Natural killer cell (primary cell): ENCODE measurements around the gene ZNF655. TPM values are rescaled to one million over a fixed set of nuclear protein-coding genes. Genes with fewer than 3 reads are reported as not detected.
A peak's percentile ranks its signal among the peaks of the same experiment; 100 is the strongest.

Experiments used
- ATAC-seq, 3 donors: fragments of 150-1000 bp in 2 of 3; fragments of 200-7000 bp in 1 of 3; cut with Tn5 transposase; 1 replicate in 1 of 3; 2 replicates in 2 of 3; pipeline ENCODE4 v1.10.0; 2021; ENCODE audit warnings: mild to moderate bottlenecking in 2 of 3, moderate library complexity in 2 of 3
- DNase-seq, 2 donors: peaks; one replicate each; pipeline versions ENCODE4 v3.0.0 to v3.0.0-alpha.2; 2013 to 2021; ENCODE audit warnings: mixed read lengths in 1 of 2
- H3K27ac ChIP-seq: one replicate; pipeline ENCODE4 v1.5.1; 2013; ENCODE audit warnings: mild to moderate bottlenecking, low read length
- H3K27me3 ChIP-seq: one replicate; pipeline ENCODE4 v1.6.1; 2013; ENCODE audit warnings: low read length; ENCODE audit not compliant: control insufficient read depth, insufficient read depth
- H3K36me3 ChIP-seq: one replicate; pipeline ENCODE4 v1.6.1; 2013; ENCODE audit warnings: low read length; ENCODE audit not compliant: control insufficient read depth, insufficient read depth
- H3K4me1 ChIP-seq: one replicate; pipeline ENCODE4 v1.6.1; 2013; ENCODE audit warnings: low read length; ENCODE audit not compliant: control insufficient read depth, insufficient read depth
- H3K4me3 ChIP-seq: one replicate; pipeline ENCODE4 v1.5.1; 2013; ENCODE audit warnings: low read length
- H3K9me3 ChIP-seq: one replicate; pipeline ENCODE4 v1.6.1; 2013; ENCODE audit warnings: low read length; ENCODE audit not compliant: control insufficient read depth, insufficient read depth
- H3K27ac Mint-ChIP-seq, 2 donors: one replicate each; pipeline ENCODE4 v1.8.0; 2022; ENCODE audit warnings: mild to moderate bottlenecking in 2 of 2, mixed read lengths in 2 of 2, moderate library complexity in 1 of 2
- H3K27me3 Mint-ChIP-seq, 2 donors: one replicate each; pipeline ENCODE4 v1.8.0; 2022; ENCODE audit warnings: low read depth in 2 of 2, mixed read lengths in 2 of 2
- H3K36me3 Mint-ChIP-seq: one replicate; pipeline ENCODE4 v1.8.0; 2022; ENCODE audit warnings: mixed read lengths
- H3K4me1 Mint-ChIP-seq, 2 donors: one replicate each; pipeline ENCODE4 v1.8.0; 2022; ENCODE audit warnings: mixed read lengths in 2 of 2
- H3K4me3 Mint-ChIP-seq: one replicate; pipeline ENCODE4 v1.8.0; 2022; ENCODE audit warnings: mild to moderate bottlenecking, moderate library complexity, mixed read lengths
- H3K9me3 Mint-ChIP-seq, 2 donors: one replicate each; pipeline ENCODE4 v1.8.0; 2022; ENCODE audit warnings: mixed read lengths in 2 of 2
- CTCF ChIP-seq: fragments of 200-600 bp; IDR thresholded peaks from one replicate; pipeline ENCODE4 v1.8.0; 2022; ENCODE audit warnings: antibody characterized with exemption
- WGBS: methylation state at CpG from one replicate; pipeline ENCODE4 v1.1.7; 2013; ENCODE audit warnings: missing lambda C conversion rate; ENCODE audit not compliant: insufficient coverage; 5-methylcytosine and 5-hydroxymethylcytosine counted together
- intact Hi-C: fragments of 100-400 bp; cut with micrococcal nuclease; formaldehyde crosslinking; loops from one replicate; pipeline ENCODE4 v1.14.2; 2022
- total RNA-seq, 4 donors: library from RNA; stranded (reverse); fragments of 120-200 nt in 1 of 4; gene quantifications; one replicate each; pipeline versions ENCODE4 v1.2.3 to v1.2.4, GENCODE V29; 2013 to 2022

ZNF655 gene
- total RNA-seq, 3 donors from 2014 or later (not counting 1 experiment from before 2014, with no cell fraction given) = 171 to 214 (median 196) TPM

- DNase-seq (no peak), ATAC-seq (no peak)
- Histone ChIP-seq H3K4me1 (peaks cover 32% of the 10 kb centered on the region), H3K9me3 (no peaks in the 10 kb centered on the region), H3K36me3 (peaks cover 29% of the 10 kb centered on the region), H3K27ac (peak overlapping the region; percentile 95), H3K4me3 (no peak overlapping the region), H3K27me3 (no peaks in the 10 kb centered on the region)
- no peaks in the 10 kb centered on the region for H3K9me3 Mint-ChIP-seq
- intact Hi-C loops = no loop called here
- 72% methylated on average over 4 of the region's 4 CpGs for WGBS
- peak overlapping the region; percentile 98 to 99 for H3K27ac Mint-ChIP-seq
- H3K4me1 Mint-ChIP-seq = peaks cover 43 to 54% of the 10 kb centered on the region in 2 donors
- no peak for TF ChIP-seq CTCF
- peak overlapping the region; percentile 94 for H3K4me3 Mint-ChIP-seq
- no peaks in the 10 kb centered on the region for H3K27me3 Mint-ChIP-seq
- peaks cover 5% of the 10 kb centered on the region for H3K36me3 Mint-ChIP-seq
Measured at GRCh38 chr7:99557196-99557607, 1.2 kb upstream of the ZNF655 start.

- Mint-ChIP-seq H3K27ac (peak overlapping the region; percentile 98 to 99), H3K4me3 (peak overlapping the region; percentile 94), H3K4me1 (peaks cover 46 to 56% of the 10 kb centered on the region in 2 donors), H3K36me3 (peaks cover 12% of the 10 kb centered on the region), H3K9me3 (no peaks in the 10 kb centered on the region), H3K27me3 (no peaks in the 10 kb centered on the region)
- H3K36me3 ChIP-seq = peaks cover 34% of the 10 kb centered on the region
- H3K9me3 ChIP-seq = no peaks in the 10 kb centered on the region
- TF ChIP-seq CTCF = no peak
- peak overlapping the region; percentile 95 for H3K27ac ChIP-seq
- peak overlapping the region; percentile 98 for H3K4me3 ChIP-seq
- ATAC-seq = peak; percentile 62 to 78 (median 66)
- H3K4me1 ChIP-seq = peaks cover 32% of the 10 kb centered on the region
- no peaks in the 10 kb centered on the region for H3K27me3 ChIP-seq
- no peak for DNase-seq
- intact Hi-C loops = loop anchor here (2.0 kb wide), 1 partner anchor 59 kb away; the partner anchor contains the start of gene ZSCAN25
- 2% methylated on average over 17 of the region's 17 CpGs for whole genome bisulfite sequencing
Measured at GRCh38 chr7:99557940-99558305, 519 bp upstream of the ZNF655 start.

- H3K36me3 ChIP-seq = peaks cover 39% of the 10 kb centered on the region
- H3K27ac Mint-ChIP-seq = peak overlapping the region; percentile 98 to 99
- no peaks in the 10 kb centered on the region for H3K9me3 Mint-ChIP-seq
- intact Hi-C loops = loop anchor here (2.0 kb wide), 1 partner anchor 57 kb away; the partner anchor contains the start of gene ZSCAN25
- H3K4me1 Mint-ChIP-seq = peaks cover 54 to 56% of the 10 kb centered on the region in 2 donors
- H3K9me3 ChIP-seq = no peaks in the 10 kb centered on the region
- H3K4me3 Mint-ChIP-seq = peak overlapping the region; percentile 94
- DNase-seq = peak in 1 of 2 donors; percentile 55
- WGBS = 25% methylated on average over 30 of the region's 31 CpGs
- H3K4me3 ChIP-seq = peak overlapping the region; percentile 98
- H3K36me3 Mint-ChIP-seq = peaks cover 24% of the 10 kb centered on the region
- no peak for ATAC-seq
- no peak for TF ChIP-seq CTCF
- no peaks in the 10 kb centered on the region for H3K27me3 Mint-ChIP-seq
- H3K27ac ChIP-seq = peak overlapping the region; percentile 95
- H3K4me1 ChIP-seq = peaks cover 32% of the 10 kb centered on the region
- H3K27me3 ChIP-seq = no peaks in the 10 kb centered on the region
Measured at GRCh38 chr7:99559175-99559915, 903 bp downstream of the ZNF655 start.
